ENCODE results near the gene PIGT.

Gene PIGT

DNA sequence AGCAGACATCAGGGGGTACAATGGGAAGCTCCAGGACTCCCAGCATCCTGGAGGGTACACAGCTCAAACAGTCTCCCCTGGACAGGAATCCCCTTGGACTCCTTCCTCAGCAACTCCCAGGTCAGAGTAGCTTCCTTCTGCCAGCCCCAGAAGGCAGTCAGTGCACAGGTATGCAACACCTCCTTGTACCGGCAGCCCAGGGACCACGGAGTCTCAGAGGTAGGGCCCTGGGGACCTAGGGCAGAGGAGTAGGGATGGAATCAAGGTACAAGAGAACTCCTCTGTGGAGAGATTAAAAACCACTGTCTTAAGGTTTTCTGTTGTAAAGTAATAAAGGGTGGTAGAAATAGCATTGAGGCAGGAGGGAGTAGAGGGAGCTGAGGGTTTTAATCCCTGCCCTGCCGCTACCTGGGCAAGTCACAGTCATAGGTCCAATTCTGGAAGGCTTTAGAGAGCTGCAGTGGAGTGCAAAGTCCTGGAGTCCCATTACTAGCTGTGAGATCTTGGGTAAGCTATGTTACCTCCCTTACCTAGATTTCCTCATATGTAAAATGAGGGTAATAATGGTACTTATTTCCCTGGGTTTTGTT is 45.3 kb upstream of the PIGT start (continued):
- TF ChIP-seq OSR1 (CRISPR knock-in tag; IDR thresholded peaks at IDR 0.05) (no peak), ESRRG (CRISPR knock-in tag; IDR thresholded peaks at IDR 0.05) (no peak), ISL1 (CRISPR knock-in tag; IDR thresholded peaks at IDR 0.05) (no peak), ZFP30 (CRISPR knock-in tag; IDR thresholded peaks at IDR 0.05) (no peak), ARNTL (CRISPR knock-in tag; IDR thresholded peaks at IDR 0.05; ENCODE audit: borderline replicate concordance, low read depth) (no peak), CSDC2 (CRISPR knock-in tag; IDR thresholded peaks at IDR 0.05) (no peak), BACH2 (CRISPR knock-in tag; IDR thresholded peaks at IDR 0.05; ENCODE audit: borderline replicate concordance) (no peak), ZNF565 (CRISPR knock-in tag; conservative IDR thresholded peaks at IDR 0.05; ENCODE audit: low read depth) (no peak)
- TF ChIP-seq, protein P1, sequence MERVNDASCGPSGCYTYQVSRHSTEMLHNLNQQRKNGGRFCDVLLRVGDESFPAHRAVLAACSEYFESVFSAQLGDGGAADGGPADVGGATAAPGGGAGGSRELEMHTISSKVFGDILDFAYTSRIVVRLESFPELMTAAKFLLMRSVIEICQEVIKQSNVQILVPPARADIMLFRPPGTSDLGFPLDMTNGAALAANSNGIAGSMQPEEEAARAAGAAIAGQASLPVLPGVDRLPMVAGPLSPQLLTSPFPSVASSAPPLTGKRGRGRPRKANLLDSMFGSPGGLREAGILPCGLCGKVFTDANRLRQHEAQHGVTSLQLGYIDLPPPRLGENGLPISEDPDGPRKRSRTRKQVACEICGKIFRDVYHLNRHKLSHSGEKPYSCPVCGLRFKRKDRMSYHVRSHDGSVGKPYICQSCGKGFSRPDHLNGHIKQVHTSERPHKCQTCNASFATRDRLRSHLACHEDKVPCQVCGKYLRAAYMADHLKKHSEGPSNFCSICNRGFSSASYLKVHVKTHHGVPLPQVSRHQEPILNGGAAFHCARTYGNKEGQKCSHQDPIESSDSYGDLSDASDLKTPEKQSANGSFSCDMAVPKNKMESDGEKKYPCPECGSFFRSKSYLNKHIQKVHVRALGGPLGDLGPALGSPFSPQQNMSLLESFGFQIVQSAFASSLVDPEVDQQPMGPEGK (CRISPR knock-in tag; IDR thresholded peaks at IDR 0.05; ENCODE audit: borderline replicate concordance), result no peak

DNA sequence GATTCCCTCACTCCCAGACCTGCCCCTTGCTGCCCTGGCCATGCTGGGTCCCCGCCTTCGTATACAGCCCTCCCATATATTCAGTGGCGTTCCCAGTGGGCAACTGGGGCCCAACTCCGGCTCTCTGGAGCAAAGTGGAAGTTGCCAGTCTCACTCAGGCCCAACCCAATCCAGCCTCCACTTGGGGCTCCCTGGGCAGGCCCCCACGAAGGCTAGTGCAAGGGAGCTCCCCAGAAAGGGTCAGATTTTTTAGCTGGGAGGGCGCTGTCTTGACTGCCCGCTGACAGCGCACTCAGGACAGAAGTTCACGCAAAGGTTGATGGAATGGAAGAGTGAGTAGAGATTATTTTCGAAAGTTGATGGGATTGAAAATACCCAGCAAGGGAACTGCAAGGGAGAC is 43.7 kb upstream of the PIGT start:
- no peak for ATAC-seq
- no peak for TF ChIP-seq TCF4 (CRISPR knock-in tag; IDR thresholded peaks at IDR 0.05; ENCODE audit: borderline replicate concordance)

DNA sequence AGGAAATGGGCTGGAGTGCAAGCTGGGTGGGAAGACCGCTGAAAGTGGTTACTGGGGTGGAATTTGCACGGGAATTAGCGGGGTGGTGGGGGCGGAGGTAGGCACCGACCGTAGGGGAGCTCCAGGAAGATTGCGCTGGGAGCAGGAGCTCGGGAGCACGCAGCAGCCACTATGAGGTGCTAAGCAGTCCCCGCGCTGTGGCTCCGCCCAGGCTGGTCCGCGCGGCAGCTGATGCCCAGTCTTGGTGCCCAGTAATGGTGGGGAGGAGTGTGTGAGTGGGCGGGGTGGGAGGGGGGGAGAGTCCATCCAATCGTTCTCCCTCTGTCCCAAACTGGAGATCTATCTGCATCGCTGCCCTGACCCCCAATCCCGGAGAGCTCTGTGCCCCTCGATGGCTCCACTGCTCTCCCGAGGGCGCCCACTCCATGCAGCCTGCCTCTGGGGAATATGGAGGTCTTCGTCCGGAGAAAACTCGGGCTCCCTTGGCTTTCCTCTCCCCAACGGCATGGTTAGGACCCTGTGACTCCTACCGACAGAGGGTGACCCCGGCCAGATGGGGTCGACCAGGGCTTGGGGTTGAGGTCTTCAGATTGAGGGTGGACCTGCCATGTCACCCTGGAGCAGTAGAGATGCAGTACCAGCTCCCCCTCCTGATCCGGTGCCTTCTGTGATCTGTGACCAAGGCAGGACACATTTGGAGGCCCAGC is 43.1 kb upstream of the PIGT start:
- no peak; the same call in 2 of the 3 replicates for ATAC-seq

DNA sequence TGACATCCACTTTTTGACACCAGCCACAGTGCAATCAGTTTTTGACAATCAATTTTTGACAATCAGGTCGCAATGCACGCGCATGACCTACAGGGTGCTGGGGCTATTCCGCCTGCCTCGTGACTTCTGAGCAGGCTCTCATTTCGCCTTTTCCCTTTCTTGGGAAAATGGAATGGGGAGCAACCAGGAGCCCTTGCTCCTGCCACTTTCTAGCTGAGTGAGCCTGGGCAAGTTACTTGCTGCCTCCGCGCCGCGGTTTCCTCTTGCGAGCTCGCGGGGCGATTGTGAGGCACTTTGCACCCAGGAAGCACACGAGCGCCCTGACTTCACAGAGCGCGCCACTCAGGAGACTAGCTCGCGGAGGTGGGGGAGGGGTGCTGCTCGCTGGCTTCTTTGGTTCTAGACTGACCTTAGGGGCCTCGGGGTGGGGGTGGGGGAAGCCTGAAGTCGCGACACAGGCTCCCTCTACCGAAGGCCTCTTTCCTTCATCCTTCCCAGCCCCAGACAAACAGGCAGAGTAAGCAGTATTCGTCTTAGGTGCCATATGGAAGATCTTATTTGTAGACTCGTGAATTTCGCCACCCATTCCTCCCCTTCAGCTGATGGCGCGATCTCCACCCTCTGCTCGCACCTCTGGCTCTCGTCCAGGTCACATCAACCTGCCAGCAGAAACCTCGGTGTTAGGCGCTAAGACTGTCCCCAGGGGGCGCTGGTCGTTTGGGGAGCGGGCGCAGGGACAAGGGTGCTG is 42.4 kb upstream of the PIGT start:
- peak; percentile 87 for ATAC-seq
- TF ChIP-seq ISL1 (CRISPR knock-in tag; IDR thresholded peaks at IDR 0.05) (no peak), ZC3H10 (CRISPR knock-in tag; IDR thresholded peaks at IDR 0.05) (no peak), CSDC2 (CRISPR knock-in tag; IDR thresholded peaks at IDR 0.05) (no peak), BACH2 (CRISPR knock-in tag; IDR thresholded peaks at IDR 0.05; ENCODE audit: borderline replicate concordance) (no peak), GLIS3 (CRISPR knock-in tag; IDR thresholded peaks at IDR 0.05) (no peak), TOX (CRISPR knock-in tag; IDR thresholded peaks at IDR 0.05; ENCODE audit: borderline replicate concordance) (no peak), ZFP30 (CRISPR knock-in tag; IDR thresholded peaks at IDR 0.05) (no peak), OSR1 (CRISPR knock-in tag; IDR thresholded peaks at IDR 0.05) (no peak)
- TF ChIP-seq, protein P2, sequence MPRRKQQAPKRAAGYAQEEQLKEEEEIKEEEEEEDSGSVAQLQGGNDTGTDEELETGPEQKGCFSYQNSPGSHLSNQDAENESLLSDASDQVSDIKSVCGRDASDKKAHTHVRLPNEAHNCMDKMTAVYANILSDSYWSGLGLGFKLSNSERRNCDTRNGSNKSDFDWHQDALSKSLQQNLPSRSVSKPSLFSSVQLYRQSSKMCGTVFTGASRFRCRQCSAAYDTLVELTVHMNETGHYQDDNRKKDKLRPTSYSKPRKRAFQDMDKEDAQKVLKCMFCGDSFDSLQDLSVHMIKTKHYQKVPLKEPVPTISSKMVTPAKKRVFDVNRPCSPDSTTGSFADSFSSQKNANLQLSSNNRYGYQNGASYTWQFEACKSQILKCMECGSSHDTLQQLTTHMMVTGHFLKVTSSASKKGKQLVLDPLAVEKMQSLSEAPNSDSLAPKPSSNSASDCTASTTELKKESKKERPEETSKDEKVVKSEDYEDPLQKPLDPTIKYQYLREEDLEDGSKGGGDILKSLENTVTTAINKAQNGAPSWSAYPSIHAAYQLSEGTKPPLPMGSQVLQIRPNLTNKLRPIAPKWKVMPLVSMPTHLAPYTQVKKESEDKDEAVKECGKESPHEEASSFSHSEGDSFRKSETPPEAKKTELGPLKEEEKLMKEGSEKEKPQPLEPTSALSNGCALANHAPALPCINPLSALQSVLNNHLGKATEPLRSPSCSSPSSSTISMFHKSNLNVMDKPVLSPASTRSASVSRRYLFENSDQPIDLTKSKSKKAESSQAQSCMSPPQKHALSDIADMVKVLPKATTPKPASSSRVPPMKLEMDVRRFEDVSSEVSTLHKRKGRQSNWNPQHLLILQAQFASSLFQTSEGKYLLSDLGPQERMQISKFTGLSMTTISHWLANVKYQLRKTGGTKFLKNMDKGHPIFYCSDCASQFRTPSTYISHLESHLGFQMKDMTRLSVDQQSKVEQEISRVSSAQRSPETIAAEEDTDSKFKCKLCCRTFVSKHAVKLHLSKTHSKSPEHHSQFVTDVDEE (CRISPR knock-in tag; IDR thresholded peaks at IDR 0.05), result no peak
- TF ChIP-seq, protein P3, sequence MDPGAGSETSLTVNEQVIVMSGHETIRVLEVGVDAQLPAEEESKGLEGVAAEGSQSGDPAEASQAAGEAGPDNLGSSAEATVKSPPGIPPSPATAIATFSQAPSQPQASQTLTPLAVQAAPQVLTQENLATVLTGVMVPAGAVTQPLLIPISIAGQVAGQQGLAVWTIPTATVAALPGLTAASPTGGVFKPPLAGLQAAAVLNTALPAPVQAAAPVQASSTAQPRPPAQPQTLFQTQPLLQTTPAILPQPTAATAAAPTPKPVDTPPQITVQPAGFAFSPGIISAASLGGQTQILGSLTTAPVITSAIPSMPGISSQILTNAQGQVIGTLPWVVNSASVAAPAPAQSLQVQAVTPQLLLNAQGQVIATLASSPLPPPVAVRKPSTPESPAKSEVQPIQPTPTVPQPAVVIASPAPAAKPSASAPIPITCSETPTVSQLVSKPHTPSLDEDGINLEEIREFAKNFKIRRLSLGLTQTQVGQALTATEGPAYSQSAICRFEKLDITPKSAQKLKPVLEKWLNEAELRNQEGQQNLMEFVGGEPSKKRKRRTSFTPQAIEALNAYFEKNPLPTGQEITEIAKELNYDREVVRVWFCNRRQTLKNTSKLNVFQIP (CRISPR knock-in tag; IDR thresholded peaks at IDR 0.05; ENCODE audit: borderline replicate concordance, low read depth), result no peak

More for the DNA sequence above, 43.1 kb upstream of the PIGT start:
- no peak for TF ChIP-seq ARNTL (CRISPR knock-in tag; IDR thresholded peaks at IDR 0.05; ENCODE audit: borderline replicate concordance, low read depth)
- TF ChIP-seq, protein P4, sequence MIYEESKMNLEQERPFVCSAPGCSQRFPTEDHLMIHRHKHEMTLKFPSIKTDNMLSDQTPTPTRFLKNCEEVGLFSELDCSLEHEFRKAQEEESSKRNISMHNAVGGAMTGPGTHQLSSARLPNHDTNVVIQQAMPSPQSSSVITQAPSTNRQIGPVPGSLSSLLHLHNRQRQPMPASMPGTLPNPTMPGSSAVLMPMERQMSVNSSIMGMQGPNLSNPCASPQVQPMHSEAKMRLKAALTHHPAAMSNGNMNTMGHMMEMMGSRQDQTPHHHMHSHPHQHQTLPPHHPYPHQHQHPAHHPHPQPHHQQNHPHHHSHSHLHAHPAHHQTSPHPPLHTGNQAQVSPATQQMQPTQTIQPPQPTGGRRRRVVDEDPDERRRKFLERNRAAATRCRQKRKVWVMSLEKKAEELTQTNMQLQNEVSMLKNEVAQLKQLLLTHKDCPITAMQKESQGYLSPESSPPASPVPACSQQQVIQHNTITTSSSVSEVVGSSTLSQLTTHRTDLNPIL (CRISPR knock-in tag; IDR thresholded peaks at IDR 0.05; ENCODE audit: low read depth), result no peak
- TF ChIP-seq ZNF565 (CRISPR knock-in tag; conservative IDR thresholded peaks at IDR 0.05; ENCODE audit: low read depth), result no peak
- TF ChIP-seq, protein P3 (CRISPR knock-in tag; IDR thresholded peaks at IDR 0.05; ENCODE audit: borderline replicate concordance, low read depth), result no peak
- TF ChIP-seq ZC3H10 (CRISPR knock-in tag; IDR thresholded peaks at IDR 0.05), result no peak
- no peak for TF ChIP-seq ZFP3 (CRISPR knock-in tag; IDR thresholded peaks at IDR 0.05)
- no peak for TF ChIP-seq ZNF70 (CRISPR knock-in tag; IDR thresholded peaks at IDR 0.05)
- TF ChIP-seq CSDC2 (CRISPR knock-in tag; IDR thresholded peaks at IDR 0.05), result no peak
- TF ChIP-seq, protein P2 (CRISPR knock-in tag; IDR thresholded peaks at IDR 0.05), result no peak

All from SK-N-SH treated with all-trans-retinoic acid at 6 μM for 48 hours (cell line).